Stomach (tissue), 9 donors: ENCODE results near the gene LRRN1. TPM values are rescaled to one million over a fixed set of nuclear protein-coding genes. Genes with fewer than 3 reads are reported as not detected.

Experiments used
- DNase-seq, 2 donors: peaks; one replicate each; pipeline versions ENCODE4 v3.0.0 to v3.0.0-alpha.2; 2013 to 2019
- H3K27ac ChIP-seq, 5 donors: fragments of 200-600 bp in 4 of 5; sonication (generic) in 4 of 5; one replicate each; pipeline ENCODE4 v1.5.1; 2013 to 2019; ENCODE audit warnings: mild to moderate bottlenecking in 1 of 5, moderate library complexity in 1 of 5
- H3K27me3 ChIP-seq, 3 donors: fragments of 200-600 bp; sonication (generic); one replicate each; pipeline ENCODE4 v1.5.1; 2017 to 2019; ENCODE audit warnings: mixed run types in 1 of 3
- H3K36me3 ChIP-seq, 4 donors: fragments of 200-600 bp; sonication (generic); 1 replicate in 3 of 4; 2 replicates in 1 of 4; pipeline ENCODE4 v1.5.1; 2016 to 2019
- H3K4me1 ChIP-seq, 4 donors: fragments of 200-600 bp; sonication (generic); one replicate each; pipeline ENCODE4 v1.5.1; 2016 to 2019
- H3K4me3 ChIP-seq, 4 donors: fragments of 200-600 bp; sonication (generic) in 3 of 4; one replicate each; pipeline ENCODE4 v1.5.1; 2016 to 2019; ENCODE audit warnings: mild to moderate bottlenecking in 1 of 4
- H3K9me3 ChIP-seq, 4 donors: fragments of 200-600 bp; sonication (generic); one replicate each; pipeline ENCODE4 v1.5.1; 2016 to 2019
- EP300 ChIP-seq: sonication (generic); formaldehyde crosslinking; IDR thresholded peaks from one replicate; pipeline ENCODE4 v1.6.1; 2017; ENCODE audit warnings: antibody characterized with exemption
- POLR2A ChIP-seq, 4 donors: fragments of 450-650 bp; IDR thresholded peaks; one replicate each; pipeline ENCODE4 v1.6.1; 2016; ENCODE audit warnings: antibody characterized with exemption in 4 of 4, control low read depth in 2 of 4, mild to moderate bottlenecking in 1 of 4, moderate library complexity in 1 of 4
- POLR2AphosphoS5 ChIP-seq, 3 donors: sonication (generic); formaldehyde crosslinking; IDR thresholded peaks; one replicate each; pipeline ENCODE4 v1.6.1; 2016; ENCODE audit warnings: antibody characterized with exemption in 3 of 3
- WGBS, 5 donors: extraction: QIAGEN DNeasy Blood & Tissue Kit in 3 of 5; methylation state at CpG; one replicate each; pipeline versions ENCODE4 v1.1.5 to v1.1.7; 2013 to 2018; 5-methylcytosine and 5-hydroxymethylcytosine counted together
- intact Hi-C: fragments of 100-400 bp; cut with DNase I; formaldehyde crosslinking; loops from one replicate; pipeline ENCODE4 v1.15.1; 2023; ENCODE audit warnings: low total_unique reads
- polyA plus RNA-seq, 3 donors: library from polyadenylated mRNA; stranded (reverse); fragments of 200-250 nt; gene quantifications; one replicate each; pipeline ENCODE4 v1.2.3, GENCODE V29; 2013
- total RNA-seq, 5 donors: library from RNA; depleted of rRNA; stranded (reverse); fragments of >200 nt; gene quantifications; one replicate each; pipeline versions ENCODE4 v1.1.0 to v1.2.3, GENCODE V29; 2014 to 2016
- TF ChIP-seq, protein P1 (sequence below), 7 experiments: fragments of 450-650 bp in 4 of 7; fragments of 200-600 bp in 3 of 7; sonication (generic) in 3 of 7; IDR thresholded peaks; one replicate each; pipeline ENCODE4 v1.5.1; 2016 to 2019; ENCODE audit warnings: antibody characterized with exemption in 7 of 7, control low read depth in 2 of 7, mild to moderate bottlenecking in 1 of 7
- donor health status: healthy with polysubstance abuse.
- donor health status: Bipolar disorder and iron deficiency.
- donor health status: healthy.

Gene LRRN1
- total and polyA plus RNA-seq, 8 donors = 0.15 to 9.3 (median 2.5) TPM; not detected in 2

- Histone ChIP-seq H3K27me3 (no peaks in the 10 kb centered on the region), H3K27ac (no peak overlapping the region), H3K9me3 (no peaks in the 10 kb centered on the region), H3K4me3 (no peak overlapping the region), H3K36me3 (no peaks in the 10 kb centered on the region), H3K4me1 (no peaks in the 10 kb centered on the region)
- DNase-seq = no peak
- no peak for TF ChIP-seq EP300
- TF ChIP-seq POLR2A (IDR thresholded peaks at IDR 0.05) = no peak
- TF ChIP-seq, protein P1, sequence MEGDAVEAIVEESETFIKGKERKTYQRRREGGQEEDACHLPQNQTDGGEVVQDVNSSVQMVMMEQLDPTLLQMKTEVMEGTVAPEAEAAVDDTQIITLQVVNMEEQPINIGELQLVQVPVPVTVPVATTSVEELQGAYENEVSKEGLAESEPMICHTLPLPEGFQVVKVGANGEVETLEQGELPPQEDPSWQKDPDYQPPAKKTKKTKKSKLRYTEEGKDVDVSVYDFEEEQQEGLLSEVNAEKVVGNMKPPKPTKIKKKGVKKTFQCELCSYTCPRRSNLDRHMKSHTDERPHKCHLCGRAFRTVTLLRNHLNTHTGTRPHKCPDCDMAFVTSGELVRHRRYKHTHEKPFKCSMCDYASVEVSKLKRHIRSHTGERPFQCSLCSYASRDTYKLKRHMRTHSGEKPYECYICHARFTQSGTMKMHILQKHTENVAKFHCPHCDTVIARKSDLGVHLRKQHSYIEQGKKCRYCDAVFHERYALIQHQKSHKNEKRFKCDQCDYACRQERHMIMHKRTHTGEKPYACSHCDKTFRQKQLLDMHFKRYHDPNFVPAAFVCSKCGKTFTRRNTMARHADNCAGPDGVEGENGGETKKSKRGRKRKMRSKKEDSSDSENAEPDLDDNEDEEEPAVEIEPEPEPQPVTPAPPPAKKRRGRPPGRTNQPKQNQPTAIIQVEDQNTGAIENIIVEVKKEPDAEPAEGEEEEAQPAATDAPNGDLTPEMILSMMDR (IDR thresholded peaks at IDR 0.05) = no peak
- TF ChIP-seq POLR2AphosphoS5 (IDR thresholded peaks at IDR 0.05) = no peak
- 72 to 93% (median 91%) methylated on average over 4 of the region's 4 CpGs for WGBS, 5 donors
- intact Hi-C loops = no loop called here
Observed at GRCh38 chr3:3783210-3783609, 16.0 kb upstream of the LRRN1 start.

GRCh38 chr3:3783696-3784095 lies 15.5 kb upstream of the LRRN1 start:
- Histone ChIP-seq H3K4me3 (no peak overlapping the region), H3K27me3 (no peaks in the 10 kb centered on the region), H3K4me1 (no peaks in the 10 kb centered on the region), H3K36me3 (no peaks in the 10 kb centered on the region), H3K9me3 (no peaks in the 10 kb centered on the region), H3K27ac (no peak overlapping the region)
- WGBS, 5 donors = 68 to 83% (median 78%) methylated on average over 5 of the region's 5 CpGs
- TF ChIP-seq EP300 = no peak
- no peak for TF ChIP-seq POLR2A (IDR thresholded peaks at IDR 0.05)
- TF ChIP-seq, protein P1 (IDR thresholded peaks at IDR 0.05) = no peak
- TF ChIP-seq POLR2AphosphoS5 (IDR thresholded peaks at IDR 0.05) = no peak
- intact Hi-C loops = no loop called here
- DNase-seq = no peak

DNA sequence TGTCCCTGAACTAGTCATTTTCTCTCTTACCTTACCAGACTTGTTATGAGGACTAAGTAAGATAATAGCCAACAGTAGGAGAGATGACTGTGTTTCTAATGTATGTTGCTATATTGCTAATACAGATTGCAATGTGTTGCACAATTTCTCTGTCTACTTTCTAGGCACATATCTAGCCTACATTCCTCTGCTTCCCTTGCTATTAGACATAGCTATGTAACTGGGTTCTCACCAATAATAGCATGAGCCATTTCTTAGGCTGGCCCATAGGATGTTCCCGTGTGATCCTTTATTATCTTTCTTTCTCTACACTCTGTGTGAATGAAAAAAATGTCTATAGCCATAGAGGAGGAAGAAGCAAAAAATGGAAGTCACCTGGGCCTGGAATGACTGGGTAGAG lies 6.8 kb upstream of the LRRN1 start:
- DNase-seq = no peak
- WGBS, 5 donors = 84 to 100% (median 91%) methylated on average over 1 of the region's 1 CpG
- no peak overlapping the region for H3K4me3 ChIP-seq
- H3K9me3 ChIP-seq = no peaks in the 10 kb centered on the region
- H3K27ac ChIP-seq = no peak overlapping the region
- intact Hi-C loops = no loop called here
- TF ChIP-seq, protein P1 (IDR thresholded peaks at IDR 0.05) = no peak
- no peak for TF ChIP-seq POLR2AphosphoS5 (IDR thresholded peaks at IDR 0.05)
- TF ChIP-seq POLR2A (IDR thresholded peaks at IDR 0.05) = no peak
- TF ChIP-seq EP300 = no peak
- no peaks in the 10 kb centered on the region for H3K36me3 ChIP-seq
- no peaks in the 10 kb centered on the region for H3K4me1 ChIP-seq
- H3K27me3 ChIP-seq = no peaks in the 10 kb centered on the region

GRCh38 chr3:3798631-3799113 lies 559 bp upstream of the LRRN1 start:
- TF ChIP-seq, protein P1 (IDR thresholded peaks at IDR 0.05) = no peak
- TF ChIP-seq POLR2AphosphoS5 (IDR thresholded peaks at IDR 0.05) (no peak), POLR2A (IDR thresholded peaks at IDR 0.05) (no peak), EP300 (no peak)
- no peaks in the 10 kb centered on the region for H3K9me3 ChIP-seq
- H3K4me3 ChIP-seq = peak overlapping the region; percentile 56 to 77 (median 62)
- 0 to 2% (median 1%) methylated on average over 25 to 37 of the region's 37 CpGs for WGBS, 5 donors
- H3K36me3 ChIP-seq = no peaks in the 10 kb centered on the region
- H3K27me3 ChIP-seq = peaks cover 0 to 38% (median 0%) of the 10 kb centered on the region in 3 donors
- intact Hi-C loops = no loop called here
- peaks cover 10 to 39% (median 32%) of the 10 kb centered on the region in 4 donors for H3K4me1 ChIP-seq
- DNase-seq = peak; percentile 26 to 70
- H3K27ac ChIP-seq = peak overlapping the region; percentile 23 to 74 (median 56)
